ENCODE results near the gene CCL4.
"Not testable (repeated sequence)": the region's sequence is repeated elsewhere in the genome, so short reads cannot be mapped to it uniquely, and the experiment has no call there.

DNA sequence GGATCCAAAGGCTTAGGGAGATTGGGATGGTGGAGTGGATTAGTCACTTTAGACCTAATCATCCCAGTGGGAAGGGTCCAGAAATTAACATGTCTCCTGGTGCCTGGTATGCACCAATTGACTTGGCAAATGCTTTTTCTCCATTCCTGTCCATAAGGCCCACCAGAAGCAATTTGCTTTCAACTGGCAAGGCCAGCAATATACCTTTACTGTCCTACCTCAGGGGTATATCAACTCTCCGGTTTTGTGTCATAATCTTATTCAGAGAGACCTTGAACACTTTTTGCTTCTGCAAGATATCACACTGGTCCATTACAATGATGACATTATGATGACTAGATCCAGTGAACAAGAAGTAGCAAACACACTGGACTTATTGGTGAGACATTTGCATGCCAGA lies 9.5 kb downstream of the CCL4 start:
- not testable (repeated sequence) for TF ChIP-seq RAD21 (conservative IDR thresholded peaks at IDR 0.05); SMC3 (conservative IDR thresholded peaks at IDR 0.05; ENCODE audit: poor library complexity); POLR2AphosphoS5 (IDR thresholded peaks at IDR 0.05); CTCF (IDR thresholded peaks at IDR 0.05; ENCODE audit: poor library complexity, severe bottlenecking); EZH2 (IDR thresholded peaks at IDR 0.05; ENCODE audit: borderline replicate concordance, insufficient read depth, low read length, poor library complexity, severe bottlenecking); MXI1 (conservative IDR thresholded peaks at IDR 0.05; ENCODE audit: poor library complexity, severe bottlenecking); EP300 (conservative IDR thresholded peaks at IDR 0.05; ENCODE audit: poor library complexity, severe bottlenecking); TAF1 (IDR thresholded peaks at IDR 0.05; ENCODE audit: low read depth)
- TF ChIP-seq, protein P1, sequence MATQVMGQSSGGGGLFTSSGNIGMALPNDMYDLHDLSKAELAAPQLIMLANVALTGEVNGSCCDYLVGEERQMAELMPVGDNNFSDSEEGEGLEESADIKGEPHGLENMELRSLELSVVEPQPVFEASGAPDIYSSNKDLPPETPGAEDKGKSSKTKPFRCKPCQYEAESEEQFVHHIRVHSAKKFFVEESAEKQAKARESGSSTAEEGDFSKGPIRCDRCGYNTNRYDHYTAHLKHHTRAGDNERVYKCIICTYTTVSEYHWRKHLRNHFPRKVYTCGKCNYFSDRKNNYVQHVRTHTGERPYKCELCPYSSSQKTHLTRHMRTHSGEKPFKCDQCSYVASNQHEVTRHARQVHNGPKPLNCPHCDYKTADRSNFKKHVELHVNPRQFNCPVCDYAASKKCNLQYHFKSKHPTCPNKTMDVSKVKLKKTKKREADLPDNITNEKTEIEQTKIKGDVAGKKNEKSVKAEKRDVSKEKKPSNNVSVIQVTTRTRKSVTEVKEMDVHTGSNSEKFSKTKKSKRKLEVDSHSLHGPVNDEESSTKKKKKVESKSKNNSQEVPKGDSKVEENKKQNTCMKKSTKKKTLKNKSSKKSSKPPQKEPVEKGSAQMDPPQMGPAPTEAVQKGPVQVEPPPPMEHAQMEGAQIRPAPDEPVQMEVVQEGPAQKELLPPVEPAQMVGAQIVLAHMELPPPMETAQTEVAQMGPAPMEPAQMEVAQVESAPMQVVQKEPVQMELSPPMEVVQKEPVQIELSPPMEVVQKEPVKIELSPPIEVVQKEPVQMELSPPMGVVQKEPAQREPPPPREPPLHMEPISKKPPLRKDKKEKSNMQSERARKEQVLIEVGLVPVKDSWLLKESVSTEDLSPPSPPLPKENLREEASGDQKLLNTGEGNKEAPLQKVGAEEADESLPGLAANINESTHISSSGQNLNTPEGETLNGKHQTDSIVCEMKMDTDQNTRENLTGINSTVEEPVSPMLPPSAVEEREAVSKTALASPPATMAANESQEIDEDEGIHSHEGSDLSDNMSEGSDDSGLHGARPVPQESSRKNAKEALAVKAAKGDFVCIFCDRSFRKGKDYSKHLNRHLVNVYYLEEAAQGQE (IDR thresholded peaks at IDR 0.05; ENCODE audit: borderline replicate concordance) = not testable (repeated sequence)

Data from neural cell (in vitro differentiated cells).